ENCODE measurements around the gene EIF4G3. TPM values are rescaled to one million over a fixed set of nuclear protein-coding genes. Genes with fewer than 3 reads are reported as not detected.
"Not testable (repeated sequence)": the region's sequence is repeated elsewhere in the genome, so short reads cannot be mapped to it uniquely, and the experiment has no call there.

Gene EIF4G3
- total RNA-seq, 1 donor from 2014 or later: 81.3 TPM

GRCh38 chr1:21205416-21205815 lies 28.7 kb upstream of the EIF4G3 start:
- no peaks in the 10 kb centered on the region for H3K9me3 Mint-ChIP-seq
- H3K27me3 Mint-ChIP-seq: no peaks in the 10 kb centered on the region
- H3K36me3 Mint-ChIP-seq (ENCODE audit: low read depth): no peaks in the 10 kb centered on the region
- no peaks in the 10 kb centered on the region for H3K4me1 Mint-ChIP-seq
- ChIA-PET POLR2A (no interaction called here), CTCF (interaction anchor here (1.1 kb wide), 1 partner anchor 10 kb away, joined by 4 read pairs; no protein-coding TSS in a partner anchor)
- TF ChIP-seq CTCF (IDR thresholded peaks at IDR 0.05): no peak
- no peak for DNase-seq
- ATAC-seq (ENCODE audit: low read depth): no peak
- H3K27ac Mint-ChIP-seq: no peak overlapping the region
- intact Hi-C loops (cut with micrococcal nuclease): no loop called here
- no peak overlapping the region for H3K4me3 Mint-ChIP-seq

- H3K4me1 Mint-ChIP-seq: no peaks in the 10 kb centered on the region
- DNase-seq (no peak), ATAC-seq (ENCODE audit: low read depth) (no peak)
- POLR2A ChIA-PET: no interaction called here
- no peak overlapping the region for H3K4me3 Mint-ChIP-seq
- no peaks in the 10 kb centered on the region for H3K36me3 Mint-ChIP-seq (ENCODE audit: low read depth)
- H3K9me3 Mint-ChIP-seq: no peaks in the 10 kb centered on the region
- no peak for TF ChIP-seq CTCF (IDR thresholded peaks at IDR 0.05)
- CTCF ChIA-PET: no interaction called here
- peaks cover under 1% of the 10 kb centered on the region for H3K27me3 Mint-ChIP-seq
- H3K27ac Mint-ChIP-seq: no peak overlapping the region
- intact Hi-C loops (cut with micrococcal nuclease): no loop called here
Measured at GRCh38 chr1:21201650-21202049, 25.0 kb upstream of the EIF4G3 start.

- H3K27me3 Mint-ChIP-seq; H3K4me3 Mint-ChIP-seq; POLR2A ChIA-PET; DNase-seq; H3K36me3 Mint-ChIP-seq (ENCODE audit: low read depth); intact Hi-C loops (cut with micrococcal nuclease); H3K27ac Mint-ChIP-seq; CTCF ChIA-PET; H3K9me3 Mint-ChIP-seq; H3K4me1 Mint-ChIP-seq; ATAC-seq (ENCODE audit: low read depth): not testable (repeated sequence)
Measured at GRCh38 chr1:21201238-21201637, 24.5 kb upstream of the EIF4G3 start.

- ChIA-PET CTCF (no interaction called here), POLR2A (no interaction called here)
- Mint-ChIP-seq H3K27me3 (peaks cover 4% of the 10 kb centered on the region), H3K4me3 (no peak overlapping the region), H3K36me3 (ENCODE audit: low read depth) (no peaks in the 10 kb centered on the region), H3K9me3 (no peaks in the 10 kb centered on the region), H3K4me1 (no peaks in the 10 kb centered on the region), H3K27ac (no peak overlapping the region)
- ATAC-seq (ENCODE audit: low read depth) (no peak), DNase-seq (no peak)
- TF ChIP-seq CTCF (IDR thresholded peaks at IDR 0.05): no peak
- intact Hi-C loops (cut with micrococcal nuclease): no loop called here
Measured at GRCh38 chr1:21200767-21201166, 24.1 kb upstream of the EIF4G3 start.

- no peak overlapping the region for H3K4me3 Mint-ChIP-seq
- H3K27ac Mint-ChIP-seq: no peak overlapping the region
- ChIA-PET POLR2A (no interaction called here), CTCF (interaction anchor here (1.1 kb wide), 1 partner anchor 217 kb away, joined by 3 read pairs; no protein-coding TSS in a partner anchor)
- ATAC-seq (ENCODE audit: low read depth) (no peak), DNase-seq (no peak)
- H3K27me3 Mint-ChIP-seq: peaks cover 6% of the 10 kb centered on the region
- H3K4me1 Mint-ChIP-seq: no peaks in the 10 kb centered on the region
- TF ChIP-seq CTCF (IDR thresholded peaks at IDR 0.05): no peak
- no peaks in the 10 kb centered on the region for H3K36me3 Mint-ChIP-seq (ENCODE audit: low read depth)
- H3K9me3 Mint-ChIP-seq: no peaks in the 10 kb centered on the region
- intact Hi-C loops (cut with micrococcal nuclease): loop anchor here (10.0 kb wide), 1 partner anchor 984 kb away; no protein-coding TSS in a partner anchor
Measured at GRCh38 chr1:21198929-21199328, 22.2 kb upstream of the EIF4G3 start.

- intact Hi-C loops (cut with micrococcal nuclease): loop anchor here (10.0 kb wide), 1 partner anchor 978 kb away; no protein-coding TSS in a partner anchor
- peaks cover 11% of the 10 kb centered on the region for H3K27me3 Mint-ChIP-seq
Measured at GRCh38 chr1:21192871-21193270, 16.2 kb upstream of the EIF4G3 start.

More at GRCh38 chr1:21192871-21193270, 16.2 kb upstream of the EIF4G3 start:
- ATAC-seq (ENCODE audit: low read depth) (no peak), DNase-seq (no peak)
- CTCF ChIA-PET: interaction anchor here (6.1 kb wide), 1 partner anchor 496 kb away, joined by 66 read pairs; no protein-coding TSS in a partner anchor
- POLR2A ChIA-PET: no interaction called here
- Mint-ChIP-seq H3K36me3 (ENCODE audit: low read depth) (no peaks in the 10 kb centered on the region), H3K4me3 (no peak overlapping the region), H3K9me3 (no peaks in the 10 kb centered on the region), H3K4me1 (no peaks in the 10 kb centered on the region), H3K27ac (no peak overlapping the region)
- no peak for TF ChIP-seq CTCF (IDR thresholded peaks at IDR 0.05)
